ENCODE data around the gene PRDM5.
"Not testable (repeated sequence)": the region's sequence is repeated elsewhere in the genome, so short reads cannot be mapped to it uniquely, and the experiment has no call there.

The PRDM5 gene

GRCh38 chr4:120653804-120654573, 268.5 kb downstream of the PRDM5 start:
- H3K79me2 ChIP-seq (ENCODE audit: insufficient read depth, low read length) = no peaks in the 10 kb centered on the region
- no peaks in the 10 kb centered on the region for H3K36me3 ChIP-seq (ENCODE audit: insufficient read depth, low read length)
- no peak overlapping the region for H2AFZ ChIP-seq (ENCODE audit: low read length)
- H4K20me1 ChIP-seq (ENCODE audit: insufficient read depth, low read length) = no peaks in the 10 kb centered on the region
- H3F3A ChIP-seq (ENCODE audit: insufficient read depth, low read length) = no peaks in the 10 kb centered on the region
- no peak overlapping the region for H3K4me2 ChIP-seq (ENCODE audit: low read length)
- no peak for TF ChIP-seq EZH2 (IDR thresholded peaks at IDR 0.05; ENCODE audit: borderline replicate concordance, low read length)
- no peak for TF ChIP-seq CTCF (IDR thresholded peaks at IDR 0.05; ENCODE audit: low read length)
- H3K4me3 ChIP-seq (ENCODE audit: low read depth, low read length, poor library complexity, severe bottlenecking) = no peak overlapping the region
- H3K9me2 ChIP-seq (ENCODE audit: low read depth, low read length) = no peaks in the 10 kb centered on the region
- H3K9me3 ChIP-seq (ENCODE audit: low read length) = no peaks in the 10 kb centered on the region
- no peak overlapping the region for H3K27ac ChIP-seq (ENCODE audit: low read depth, low read length, poor library complexity, severe bottlenecking)
- no peaks in the 10 kb centered on the region for H3K4me1 ChIP-seq (ENCODE audit: insufficient read depth, low read length, severe bottlenecking)
- H3K9ac ChIP-seq (ENCODE audit: low read length) = no peak overlapping the region
- H3K27me3 ChIP-seq (ENCODE audit: insufficient read depth, low read length) = no peaks in the 10 kb centered on the region

GRCh38 chr4:120648336-120648735, 274.2 kb downstream of the PRDM5 start:
- H4K20me1 ChIP-seq (ENCODE audit: insufficient read depth, low read length); H3K4me1 ChIP-seq (ENCODE audit: insufficient read depth, low read length, severe bottlenecking); H3K27me3 ChIP-seq (ENCODE audit: insufficient read depth, low read length); H3F3A ChIP-seq (ENCODE audit: insufficient read depth, low read length); H3K9me2 ChIP-seq (ENCODE audit: low read depth, low read length); H2AFZ ChIP-seq (ENCODE audit: low read length); H3K4me2 ChIP-seq (ENCODE audit: low read length); H3K9me3 ChIP-seq (ENCODE audit: low read length); H3K4me3 ChIP-seq (ENCODE audit: low read depth, low read length, poor library complexity, severe bottlenecking); H3K9ac ChIP-seq (ENCODE audit: low read length); H3K79me2 ChIP-seq (ENCODE audit: insufficient read depth, low read length); H3K27ac ChIP-seq (ENCODE audit: low read depth, low read length, poor library complexity, severe bottlenecking); H3K36me3 ChIP-seq (ENCODE audit: insufficient read depth, low read length): not testable (repeated sequence)

All from OCI-LY1 (cell line).